Endodermal cell (in vitro differentiated cells): ENCODE results near the gene TPD52L3. TPM values are rescaled to one million over a fixed set of nuclear protein-coding genes. Genes with fewer than 3 reads are reported as not detected.

ENCODE experiments used
- DNase-seq: peaks from one replicate; pipeline ENCODE4 v3.0.0-alpha.2; 2017
- H3K27ac ChIP-seq: 2 replicates; pipeline ENCODE4 v1.5.1; 2013; ENCODE audit warnings: mild to moderate bottlenecking, low read depth, low read length, moderate library complexity
- H3K27me3 ChIP-seq: 2 replicates; pipeline ENCODE4 v1.6.1; 2013; ENCODE audit warnings: mild to moderate bottlenecking, low read length, moderate library complexity; ENCODE audit not compliant: insufficient read depth, control insufficient read depth, poor library complexity, severe bottlenecking
- H3K36me3 ChIP-seq: 2 replicates; pipeline ENCODE4 v1.7.0; 2013; ENCODE audit warnings: mild to moderate bottlenecking, low read length, moderate library complexity; ENCODE audit not compliant: control insufficient read depth, insufficient read depth
- H3K4me1 ChIP-seq: one replicate; pipeline ENCODE4 v1.7.0; 2013; ENCODE audit warnings: low read length; ENCODE audit not compliant: control insufficient read depth, insufficient read depth
- H3K4me3 ChIP-seq: 2 replicates; pipeline ENCODE4 v1.5.1; 2013; ENCODE audit warnings: mild to moderate bottlenecking, low read length, moderate library complexity
- H3K9ac ChIP-seq: 2 replicates; pipeline ENCODE4 v1.6.1; 2013; ENCODE audit warnings: mild to moderate bottlenecking, low read length, moderate library complexity; ENCODE audit not compliant: poor library complexity, severe bottlenecking; ENCODE audit errors: extremely low read depth
- H3K9me3 ChIP-seq: 2 replicates; pipeline ENCODE4 v1.6.1; 2013; ENCODE audit warnings: mild to moderate bottlenecking, low read length, moderate library complexity; ENCODE audit not compliant: control insufficient read depth
- H3K27ac Mint-ChIP-seq: 2 replicates; pipeline ENCODE4 v1.8.0; 2020; ENCODE audit warnings: mixed read lengths
- H3K27me3 Mint-ChIP-seq: 2 replicates; pipeline ENCODE4 v1.8.0; 2021; ENCODE audit warnings: mild to moderate bottlenecking, mixed read lengths; ENCODE audit not compliant: insufficient read depth
- H3K36me3 Mint-ChIP-seq: 2 replicates; pipeline ENCODE4 v1.8.0; 2020; ENCODE audit warnings: low read depth, mixed read lengths
- H3K4me1 Mint-ChIP-seq: 2 replicates; pipeline ENCODE4 v1.8.0; 2020; ENCODE audit warnings: mixed read lengths
- H3K4me3 Mint-ChIP-seq: 2 replicates; pipeline ENCODE4 v1.8.0; 2020; ENCODE audit warnings: mild to moderate bottlenecking, moderate library complexity, mixed read lengths
- H3K9me3 Mint-ChIP-seq: 2 replicates; pipeline ENCODE4 v1.8.0; 2020; ENCODE audit warnings: mild to moderate bottlenecking, mixed read lengths
- CTCF ChIP-seq: fragments of 200-600 bp; sonication (generic); conservative IDR thresholded peaks from 2 replicates; pipeline ENCODE4 v1.5.0; 2021; ENCODE audit warnings: antibody characterized with exemption, mild to moderate bottlenecking
- WGBS, 2 experiments: methylation state at CpG; one replicate each; pipeline versions ENCODE4 v1.1.5 to v1.1.7; 2013; ENCODE audit warnings: missing lambda C conversion rate in 2 of 2, mixed read lengths in 1 of 2; ENCODE audit not compliant: insufficient coverage in 1 of 2, insufficient read length in 1 of 2; 5-methylcytosine and 5-hydroxymethylcytosine counted together
- total RNA-seq, 2 donors: library from RNA; stranded (reverse); fragmentation: NEBNext Ultra II Directional in 1 of 2; extraction: Animal tissue kit (Norgen Biotek cat#: 25700) in 1 of 2; gene quantifications; 2 replicates in 1 of 2; 3 replicates in 1 of 2; pipeline ENCODE4 v1.2.1, GENCODE V29; 2021

The TPD52L3 gene
- total RNA-seq, 2 donors from 2014 or later: not detected

GRCh38 chr9:6356441-6356840 lies 28.3 kb downstream of the TPD52L3 start:
- H3K9ac ChIP-seq: no peak overlapping the region
- Mint-ChIP-seq H3K27me3 (no peaks in the 10 kb centered on the region), H3K4me1 (peaks cover 19% of the 10 kb centered on the region), H3K9me3 (no peaks in the 10 kb centered on the region), H3K36me3 (no peaks in the 10 kb centered on the region), H3K4me3 (no peak overlapping the region), H3K27ac (no peak overlapping the region)
- no peaks in the 10 kb centered on the region for H3K9me3 ChIP-seq
- no peak for DNase-seq
- H3K4me3 ChIP-seq: no peak overlapping the region
- peaks cover 3% of the 10 kb centered on the region for H3K4me1 ChIP-seq
- no peak overlapping the region for H3K27ac ChIP-seq
- no peak for TF ChIP-seq CTCF
- 90 to 100% methylated on average over 1 of the region's 1 CpG for WGBS, 2 experiments
- H3K27me3 ChIP-seq: no peaks in the 10 kb centered on the region
- H3K36me3 ChIP-seq: no peaks in the 10 kb centered on the region

- Mint-ChIP-seq H3K27ac (no peak overlapping the region), H3K36me3 (no peaks in the 10 kb centered on the region), H3K4me3 (no peak overlapping the region), H3K4me1 (peaks cover 17% of the 10 kb centered on the region), H3K27me3 (no peaks in the 10 kb centered on the region), H3K9me3 (no peaks in the 10 kb centered on the region)
- DNase-seq: no peak
- Histone ChIP-seq H3K4me1 (peaks cover 3% of the 10 kb centered on the region), H3K4me3 (no peak overlapping the region), H3K9me3 (no peaks in the 10 kb centered on the region), H3K27ac (no peak overlapping the region), H3K27me3 (no peaks in the 10 kb centered on the region), H3K36me3 (no peaks in the 10 kb centered on the region), H3K9ac (no peak overlapping the region)
- no peak for TF ChIP-seq CTCF
- WGBS, 2 experiments: 92 to 100% methylated on average over 1 of the region's 1 CpG
Observed at GRCh38 chr9:6356904-6357303, 28.7 kb downstream of the TPD52L3 start.

GRCh38 chr9:6367128-6367890 lies 39.1 kb downstream of the TPD52L3 start:
- no peak overlapping the region for H3K27ac ChIP-seq
- peak overlapping the region; percentile 2 for H3K4me3 ChIP-seq
- H3K9ac ChIP-seq: no peak overlapping the region
- no peak overlapping the region for H3K27ac Mint-ChIP-seq
- peaks cover 2% of the 10 kb centered on the region for H3K36me3 Mint-ChIP-seq
- no peaks in the 10 kb centered on the region for H3K27me3 ChIP-seq
- no peak for DNase-seq
- no peak overlapping the region for H3K4me3 Mint-ChIP-seq
- 89% methylated on average over 3 to 4 of the region's 4 CpGs for WGBS, 2 experiments
- peaks cover 3% of the 10 kb centered on the region for H3K4me1 ChIP-seq
- H3K27me3 Mint-ChIP-seq: peaks cover 4% of the 10 kb centered on the region
- H3K36me3 ChIP-seq: no peaks in the 10 kb centered on the region
- peaks cover 27% of the 10 kb centered on the region for H3K9me3 Mint-ChIP-seq
- peaks cover 20% of the 10 kb centered on the region for H3K9me3 ChIP-seq
- no peak for TF ChIP-seq CTCF
- H3K4me1 Mint-ChIP-seq: peaks cover 29% of the 10 kb centered on the region
